ENCODE results near the gene WFS1.

DNA sequence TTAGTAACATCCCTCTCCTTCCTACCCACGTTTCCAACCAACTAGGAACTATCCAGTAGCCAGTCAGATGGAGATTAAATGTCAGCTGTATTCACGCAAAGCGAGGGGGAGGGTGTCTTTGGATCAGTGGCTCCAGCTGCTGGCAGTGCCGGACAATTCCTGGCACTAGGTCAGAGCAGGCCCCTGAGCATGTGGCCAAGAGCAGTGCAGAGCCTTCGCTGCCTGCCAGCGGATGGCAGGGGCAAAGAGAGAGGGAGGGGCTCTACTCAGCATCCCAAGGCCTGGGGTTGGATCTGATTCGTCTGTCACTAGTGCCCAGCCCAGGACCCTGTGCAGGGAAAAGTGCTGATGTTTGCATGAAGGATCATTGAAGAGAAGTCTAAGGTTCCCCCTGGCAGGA, 40.6 kb upstream of the WFS1 start:
- TF ChIP-seq CTCF (IDR thresholded peaks at IDR 0.05; ENCODE audit: insufficient read depth, low read length, poor library complexity, severe bottlenecking) (no peak), EZH2phosphoT487 (conservative IDR thresholded peaks at IDR 0.05; ENCODE audit: low read length) (no peak)
